ENCODE measurements around the gene AIP. TPM values are rescaled to one million over a fixed set of nuclear protein-coding genes. Genes with fewer than 3 reads are reported as not detected.

Gene AIP
- total RNA-seq, 1 experiment from 2014 or later = 35.6 TPM

GRCh38 chr11:67449116-67449844 lies 33.5 kb upstream of the AIP start:
- Histone ChIP-seq H3K79me2 (ENCODE audit: insufficient read depth, low read length) (no peaks in the 10 kb centered on the region), H3K56ac (ENCODE audit: insufficient read length, low read depth, low read length) (no peak overlapping the region), H3K4ac (ENCODE audit: low read depth, low read length) (no peak overlapping the region), H2BK15ac (ENCODE audit: low read depth, low read length) (no peak overlapping the region), H2AFZ (ENCODE audit: low read length) (no peak overlapping the region), H3K9ac (ENCODE audit: extremely low read depth, insufficient read length, low read length) (no peak overlapping the region), H3T11ph (ENCODE audit: low read length) (no peak overlapping the region), H3K79me1 (ENCODE audit: insufficient read depth, low read depth, low read length, poor library complexity, severe bottlenecking) (no peaks in the 10 kb centered on the region), H2BK12ac (ENCODE audit: insufficient read length, low read depth, low read length) (no peak overlapping the region), H4K8ac (replicated peaks; ENCODE audit: insufficient read length, low read depth, low read length) (no peak overlapping the region), H4K91ac (ENCODE audit: insufficient read length, low read depth, low read length) (no peak overlapping the region), H4K5ac (ENCODE audit: insufficient read length, low read depth, low read length) (no peak overlapping the region), H2BK20ac (ENCODE audit: low read depth, low read length, poor library complexity, severe bottlenecking) (no peak overlapping the region), H3K4me2 (ENCODE audit: insufficient read depth, insufficient read length, low read length) (no peak overlapping the region), H3K27ac (ENCODE audit: insufficient read length, low read depth, low read length) (no peak overlapping the region), H3K14ac (ENCODE audit: insufficient read depth, low read length) (no peak overlapping the region), H3K23ac (ENCODE audit: insufficient read length, low read depth, low read length) (no peak overlapping the region), H2BK5ac (ENCODE audit: insufficient read length, low read length) (no peak overlapping the region), H3K4me1 (ENCODE audit: insufficient read depth, low read length) (no peaks in the 10 kb centered on the region), H2AK5ac (ENCODE audit: insufficient read length, low read length) (no peak overlapping the region), H3K27me3 (ENCODE audit: insufficient read depth, low read length) (no peaks in the 10 kb centered on the region), H3K23me2 (ENCODE audit: insufficient read length, low read depth, low read length, poor library complexity, severe bottlenecking) (peaks cover 3% of the 10 kb centered on the region), H4K20me1 (ENCODE audit: control insufficient read depth, insufficient read depth, insufficient read length) (no peaks in the 10 kb centered on the region), H2BK120ac (ENCODE audit: low read depth, low read length, poor library complexity, severe bottlenecking) (no peak overlapping the region), H3K9me3 (ENCODE audit: control insufficient read depth, low read depth, low read length) (no peaks in the 10 kb centered on the region), H3K18ac (ENCODE audit: insufficient read length, low read depth, low read length) (no peak overlapping the region)
- TF ChIP-seq CTCF (conservative IDR thresholded peaks at IDR 0.05) = no peak
- no peak overlapping the region; a peak in 1 of 7 replicates for H3K27ac Mint-ChIP-seq
- no peak overlapping the region for H3K4me3 Mint-ChIP-seq
- no peaks in the 10 kb centered on the region for H3K9me3 Mint-ChIP-seq
- WGBS (ENCODE audit: extremely low coverage, insufficient read length, low lambda C conversion rate) = no CpG with 5 or more reads among the region's 9 CpGs
- H3K4me1 Mint-ChIP-seq = 0 out of 4 replicates have a peak, but pooled peaks cover 2 to 7% of the 10 kb centered on the region in 2 experiments
- H3K27me3 Mint-ChIP-seq (ENCODE audit: low read depth) = peaks cover 15% of the 10 kb centered on the region
- DNase-seq = no peak
- H3K36me3 Mint-ChIP-seq (ENCODE audit: insufficient read depth in 1 of 3, low read depth in 3 of 3) = no peaks in the 10 kb centered on the region; a peak in 1 of 7 replicates

All from H9 (cell line).